Astrocyte (in vitro differentiated cells and primary cell): Measurements from ENCODE around the gene PIR. TPM values are rescaled to one million over a fixed set of nuclear protein-coding genes. Genes with fewer than 3 reads are reported as not detected.

ENCODE experiments used
- DNase-seq: peaks from one replicate; pipeline ENCODE4 v3.0.0-alpha.2; 2010; ENCODE audit warnings: low read depth
- FAIRE-seq: peaks from 2 replicates; lab custom pipeline; 2011; peaks lifted over from hg19 to GRCh38; lab: Jason Lieb, UNC
- H2AFZ ChIP-seq: 2 replicates; pipeline ENCODE4 v1.6.0; 2012; ENCODE audit warnings: low read depth, low read length, inconsistent platforms
- H3K27ac ChIP-seq: 2 replicates; pipeline ENCODE4 v1.5.1; 2011; ENCODE audit warnings: low read depth, low read length, inconsistent platforms
- H3K27me3 ChIP-seq: 2 replicates; pipeline ENCODE4 v1.6.0; 2011; ENCODE audit warnings: low read length, inconsistent platforms; ENCODE audit not compliant: insufficient read depth
- H3K36me3 ChIP-seq: 2 replicates; pipeline ENCODE4 v1.5.1; 2011; ENCODE audit warnings: low read length, inconsistent platforms; ENCODE audit not compliant: insufficient read depth
- H3K4me1 ChIP-seq: 2 replicates; pipeline ENCODE4 v1.5.1; 2011; ENCODE audit warnings: low read length, inconsistent platforms; ENCODE audit not compliant: insufficient read depth
- H3K4me2 ChIP-seq: 2 replicates; pipeline ENCODE4 v1.6.0; 2012; ENCODE audit warnings: low read length, inconsistent platforms
- H3K4me3 ChIP-seq: 2 replicates; pipeline ENCODE4 v1.5.1; 2011; ENCODE audit warnings: low read depth, mild to moderate bottlenecking, low read length, inconsistent platforms; ENCODE audit not compliant: insufficient read depth
- H3K79me2 ChIP-seq: 2 replicates; pipeline ENCODE4 v1.6.0; 2012; ENCODE audit warnings: mild to moderate bottlenecking, low read length, inconsistent platforms; ENCODE audit not compliant: insufficient read depth
- H3K9ac ChIP-seq: 2 replicates; pipeline ENCODE4 v1.6.0; 2012; ENCODE audit warnings: mild to moderate bottlenecking, low read length, inconsistent platforms
- H3K9me3 ChIP-seq: 2 replicates; pipeline ENCODE4 v1.5.1; 2012; ENCODE audit warnings: low read depth, mild to moderate bottlenecking, low read length, inconsistent platforms; ENCODE audit not compliant: insufficient read depth
- H4K20me1 ChIP-seq: 2 replicates; pipeline ENCODE4 v1.6.0; 2012; ENCODE audit warnings: low read length, inconsistent platforms; ENCODE audit not compliant: insufficient read depth
- H3K27ac Mint-ChIP-seq: one replicate; pipeline ENCODE4 v1.8.0; 2021; ENCODE audit warnings: mild to moderate bottlenecking, mixed read lengths; ENCODE audit not compliant: unreplicated experiment
- H3K27me3 Mint-ChIP-seq: one replicate; pipeline ENCODE4 v1.8.0; 2021; ENCODE audit warnings: low read depth, mixed read lengths; ENCODE audit not compliant: unreplicated experiment
- H3K36me3 Mint-ChIP-seq: one replicate; pipeline ENCODE4 v1.8.0; 2021; ENCODE audit warnings: low read depth, mixed read lengths; ENCODE audit not compliant: unreplicated experiment
- H3K4me1 Mint-ChIP-seq: one replicate; pipeline ENCODE4 v1.8.0; 2021; ENCODE audit warnings: low read depth, mixed read lengths; ENCODE audit not compliant: unreplicated experiment
- H3K4me3 Mint-ChIP-seq: one replicate; pipeline ENCODE4 v1.8.0; 2021; ENCODE audit warnings: mild to moderate bottlenecking, moderate library complexity, mixed read lengths; ENCODE audit not compliant: unreplicated experiment
- H3K9me3 Mint-ChIP-seq: one replicate; pipeline ENCODE4 v1.8.0; 2021; ENCODE audit warnings: mild to moderate bottlenecking, mixed read lengths; ENCODE audit not compliant: unreplicated experiment
- CTCF ChIP-seq: IDR thresholded peaks from 2 replicates; pipeline ENCODE4 v1.5.1; 2011; ENCODE audit warnings: low read depth, mild to moderate bottlenecking, inconsistent platforms, low read length, moderate library complexity; ENCODE audit not compliant: insufficient read depth
- EZH2 ChIP-seq: IDR thresholded peaks from 2 replicates; pipeline ENCODE4 v1.6.1; 2012; ENCODE audit warnings: mild to moderate bottlenecking, low read length, inconsistent platforms; ENCODE audit not compliant: insufficient read depth
- total RNA-seq: library from RNA; stranded (reverse); gene quantifications from 2 replicates; pipeline ENCODE4 v1.2.1, GENCODE V29; 2021

The PIR gene
- total RNA-seq, 1 donor from 2014 or later = 5.5 TPM

GRCh38 chrX:15495801-15496200, 2.7 kb upstream of the PIR start:
- Histone ChIP-seq H3K4me2 (no peak overlapping the region), H3K36me3 (no peaks in the 10 kb centered on the region), H3K79me2 (no peaks in the 10 kb centered on the region), H4K20me1 (no peaks in the 10 kb centered on the region), H3K9me3 (no peaks in the 10 kb centered on the region), H3K9ac (no peak overlapping the region), H3K27me3 (no peaks in the 10 kb centered on the region), H2AFZ (no peak overlapping the region), H3K4me3 (no peak overlapping the region), H3K27ac (no peak overlapping the region), H3K4me1 (no peaks in the 10 kb centered on the region)
- TF ChIP-seq EZH2 (no peak), CTCF (no peak)
- H3K9me3 Mint-ChIP-seq = no peaks in the 10 kb centered on the region
- no peak overlapping the region for H3K27ac Mint-ChIP-seq
- H3K36me3 Mint-ChIP-seq = peaks cover 2% of the 10 kb centered on the region
- no peak for DNase-seq
- FAIRE-seq = no peak
- no peaks in the 10 kb centered on the region for H3K27me3 Mint-ChIP-seq
- H3K4me3 Mint-ChIP-seq = no peak overlapping the region
- H3K4me1 Mint-ChIP-seq = no peaks in the 10 kb centered on the region

- Mint-ChIP-seq H3K36me3 (peaks cover 2% of the 10 kb centered on the region), H3K27me3 (no peaks in the 10 kb centered on the region), H3K4me1 (no peaks in the 10 kb centered on the region), H3K9me3 (no peaks in the 10 kb centered on the region), H3K27ac (no peak overlapping the region), H3K4me3 (peak overlapping the region; percentile 88)
- FAIRE-seq (peak; percentile 49), DNase-seq (no peak)
- Histone ChIP-seq H3K27me3 (no peaks in the 10 kb centered on the region), H4K20me1 (no peaks in the 10 kb centered on the region), H3K4me1 (no peaks in the 10 kb centered on the region), H3K36me3 (no peaks in the 10 kb centered on the region), H3K79me2 (no peaks in the 10 kb centered on the region), H3K27ac (no peak overlapping the region), H3K9ac (peak overlapping the region; percentile 69), H2AFZ (peak overlapping the region; percentile 89), H3K4me3 (peak overlapping the region; percentile 66), H3K9me3 (no peaks in the 10 kb centered on the region), H3K4me2 (peak overlapping the region; percentile 89)
- TF ChIP-seq EZH2 (no peak), CTCF (no peak)
Measured at GRCh38 chrX:15492469-15492868, 664 bp downstream of the PIR start.

- no peaks in the 10 kb centered on the region for H3K27me3 ChIP-seq
- H3K27ac Mint-ChIP-seq = no peak overlapping the region
- no peaks in the 10 kb centered on the region for H3K27me3 Mint-ChIP-seq
- no peak overlapping the region for H2AFZ ChIP-seq
- H4K20me1 ChIP-seq = no peaks in the 10 kb centered on the region
- no peaks in the 10 kb centered on the region for H3K4me1 ChIP-seq
- H3K79me2 ChIP-seq = no peaks in the 10 kb centered on the region
- no peak for TF ChIP-seq CTCF
- TF ChIP-seq EZH2 = no peak
- no peaks in the 10 kb centered on the region for H3K9me3 ChIP-seq
- H3K36me3 ChIP-seq = no peaks in the 10 kb centered on the region
- H3K9me3 Mint-ChIP-seq = no peaks in the 10 kb centered on the region
- H3K4me3 Mint-ChIP-seq = no peak overlapping the region
- FAIRE-seq (no peak), DNase-seq (no peak)
- H3K27ac ChIP-seq = no peak overlapping the region
- no peak overlapping the region for H3K4me2 ChIP-seq
- no peaks in the 10 kb centered on the region for H3K36me3 Mint-ChIP-seq
- H3K9ac ChIP-seq = no peak overlapping the region
- no peak overlapping the region for H3K4me3 ChIP-seq
- no peaks in the 10 kb centered on the region for H3K4me1 Mint-ChIP-seq
Measured at GRCh38 chrX:15483891-15484290, 9.2 kb downstream of the PIR start.
